CD4-positive, CD25-positive, alpha-beta regulatory T cell (primary cell): ENCODE results near the gene STK11IP. TPM values are rescaled to one million over a fixed set of nuclear protein-coding genes. Genes with fewer than 3 reads are reported as not detected.

Source experiments
- ATAC-seq, 2 donors: fragments of 150-1000 bp; cut with Tn5 transposase; one replicate each; pipeline ENCODE4 v1.10.0; 2021; ENCODE audit warnings: low read depth in 2 of 2, moderate number of reproducible peaks in 2 of 2, moderate library complexity in 1 of 2
- DNase-seq, 3 donors: peaks; one replicate each; pipeline versions ENCODE4 v3.0.0 to v3.0.0-alpha.2; 2012 to 2022; ENCODE audit warnings: mixed read lengths in 1 of 3
- H3K27ac ChIP-seq: one replicate; pipeline ENCODE4 v1.7.0; 2013; ENCODE audit warnings: mild to moderate bottlenecking, low read length; ENCODE audit not compliant: insufficient read depth, poor library complexity, severe bottlenecking
- H3K27me3 ChIP-seq: one replicate; pipeline ENCODE4 v1.7.0; 2013; ENCODE audit warnings: low read length; ENCODE audit not compliant: control insufficient read depth, insufficient read depth
- H3K36me3 ChIP-seq: one replicate; pipeline ENCODE4 v1.7.0; 2013; ENCODE audit warnings: mild to moderate bottlenecking, low read length, moderate library complexity; ENCODE audit not compliant: control insufficient read depth, insufficient read depth
- H3K4me1 ChIP-seq: 2 replicates; pipeline ENCODE4 v1.7.0; 2013; ENCODE audit warnings: mild to moderate bottlenecking, low read length; ENCODE audit not compliant: insufficient read depth, control insufficient read depth, poor library complexity, severe bottlenecking
- H3K4me3 ChIP-seq: one replicate; pipeline ENCODE4 v1.7.0; 2013; ENCODE audit warnings: low read depth, mild to moderate bottlenecking, low read length, moderate library complexity
- H3K9me3 ChIP-seq, 2 experiments: 1 replicate in 1 of 2; 2 replicates in 1 of 2; pipeline ENCODE4 v1.7.0; 2013; ENCODE audit warnings: low read length in 2 of 2, mild to moderate bottlenecking in 1 of 2, moderate library complexity in 1 of 2; ENCODE audit not compliant: control insufficient read depth in 2 of 2
- H3K27ac Mint-ChIP-seq, 3 donors: one replicate each; pipeline ENCODE4 v1.8.0; 2020 to 2022; ENCODE audit warnings: mild to moderate bottlenecking in 3 of 3, mixed read lengths in 3 of 3, moderate library complexity in 2 of 3
- H3K27me3 Mint-ChIP-seq: one replicate; pipeline ENCODE4 v1.8.0; 2022; ENCODE audit warnings: mild to moderate bottlenecking, mixed read lengths
- H3K36me3 Mint-ChIP-seq: one replicate; pipeline ENCODE4 v1.8.0; 2020; ENCODE audit warnings: mixed read lengths
- H3K4me1 Mint-ChIP-seq, 4 donors: one replicate each; pipeline ENCODE4 v1.8.0; 2020 to 2022; ENCODE audit warnings: mixed read lengths in 4 of 4, mild to moderate bottlenecking in 1 of 4
- H3K4me3 Mint-ChIP-seq, 4 donors: one replicate each; pipeline ENCODE4 v1.8.0; 2020 to 2022; ENCODE audit warnings: mild to moderate bottlenecking in 4 of 4, mixed read lengths in 4 of 4, moderate library complexity in 3 of 4
- H3K9me3 Mint-ChIP-seq, 7 donors: one replicate each; pipeline ENCODE4 v1.8.0; 2020 to 2022; ENCODE audit warnings: mixed read lengths in 7 of 7, mild to moderate bottlenecking in 3 of 7, moderate library complexity in 2 of 7
- polyA plus RNA-seq, 4 donors: library from polyadenylated mRNA; unstranded; fragments of 300-500 nt; fragmentation: Illumina TruSeq; gene quantifications; one replicate each; pipeline ENCODE4 v1.2.3, GENCODE V29; 2021
- total RNA-seq: library from RNA; stranded (reverse); gene quantifications from one replicate; pipeline ENCODE4 v1.2.3, GENCODE V29; 2022

STK11IP gene
- total and polyA plus RNA-seq, 5 donors from 2014 or later = 6.8 to 45.7 (median 8.7) TPM

GRCh38 chr2:219598308-219599078, 836 bp downstream of the STK11IP start:
- H3K4me3 Mint-ChIP-seq = peak overlapping the region; percentile 97 to 99 (median 97)
- Histone ChIP-seq H3K27me3 (no peaks in the 10 kb centered on the region), H3K36me3 (peaks cover 16% of the 10 kb centered on the region), H3K9me3 (no peaks in the 10 kb centered on the region), H3K27ac (peak overlapping the region; percentile 84), H3K4me3 (peak overlapping the region; percentile 94), H3K4me1 (peaks cover 12% of the 10 kb centered on the region)
- peak overlapping the region; percentile 96 to 99 (median 97) for H3K27ac Mint-ChIP-seq
- ATAC-seq (no peak), DNase-seq (no peak)
- H3K4me1 Mint-ChIP-seq = peaks cover 4 to 29% (median 23%) of the 10 kb centered on the region in 4 donors
- peaks cover 24% of the 10 kb centered on the region for H3K36me3 Mint-ChIP-seq
- H3K27me3 Mint-ChIP-seq = peaks cover 5% of the 10 kb centered on the region
- H3K9me3 Mint-ChIP-seq = no peaks in the 10 kb centered on the region

GRCh38 chr2:219603771-219604170, 6.1 kb downstream of the STK11IP start:
- H3K36me3 ChIP-seq = peaks cover 44% of the 10 kb centered on the region
- H3K27me3 ChIP-seq = no peaks in the 10 kb centered on the region
- H3K27me3 Mint-ChIP-seq = no peaks in the 10 kb centered on the region
- no peaks in the 10 kb centered on the region for H3K4me1 ChIP-seq
- H3K9me3 ChIP-seq = no peaks in the 10 kb centered on the region
- H3K4me1 Mint-ChIP-seq = peaks cover 0 to 9% (median 7%) of the 10 kb centered on the region in 4 donors
- H3K4me3 Mint-ChIP-seq = no peak overlapping the region
- peaks cover 45% of the 10 kb centered on the region for H3K36me3 Mint-ChIP-seq
- no peak for ATAC-seq
- no peak overlapping the region for H3K27ac ChIP-seq
- no peak overlapping the region for H3K4me3 ChIP-seq
- no peak for DNase-seq
- no peaks in the 10 kb centered on the region for H3K9me3 Mint-ChIP-seq
- H3K27ac Mint-ChIP-seq = no peak overlapping the region

DNA sequence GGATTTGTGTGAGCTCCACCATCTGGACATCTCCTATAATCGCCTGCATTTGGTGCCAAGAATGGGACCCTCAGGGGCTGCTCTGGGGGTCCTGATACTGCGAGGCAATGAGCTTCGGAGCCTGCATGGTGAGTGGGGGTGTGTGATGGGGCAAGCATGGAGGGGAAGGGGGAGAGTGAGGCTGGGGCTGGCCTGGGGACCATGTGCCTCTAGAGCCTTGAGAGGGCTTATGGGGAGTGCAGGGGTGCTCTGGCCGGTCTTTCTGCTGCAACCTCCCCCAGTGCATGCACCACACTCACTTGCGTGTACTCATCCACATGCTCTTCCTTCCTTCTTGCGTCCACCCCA, 7.9 kb downstream of the STK11IP start:
- Mint-ChIP-seq H3K36me3 (peaks cover 46% of the 10 kb centered on the region), H3K27me3 (no peaks in the 10 kb centered on the region), H3K9me3 (no peaks in the 10 kb centered on the region), H3K4me1 (peaks cover 0 to 4% (median 0%) of the 10 kb centered on the region in 4 donors), H3K4me3 (no peak overlapping the region), H3K27ac (no peak overlapping the region)
- peaks cover 48% of the 10 kb centered on the region for H3K36me3 ChIP-seq
- no peak for ATAC-seq
- H3K4me3 ChIP-seq = no peak overlapping the region
- no peak for DNase-seq
- no peaks in the 10 kb centered on the region for H3K9me3 ChIP-seq
- H3K4me1 ChIP-seq = no peaks in the 10 kb centered on the region
- no peak overlapping the region for H3K27ac ChIP-seq
- H3K27me3 ChIP-seq = no peaks in the 10 kb centered on the region

GRCh38 chr2:219607931-219608330, 10.3 kb downstream of the STK11IP start:
- H3K36me3 ChIP-seq = peaks cover 40% of the 10 kb centered on the region
- Mint-ChIP-seq H3K36me3 (peaks cover 44% of the 10 kb centered on the region), H3K4me1 (peaks cover 0 to 10% (median 6%) of the 10 kb centered on the region in 4 donors)

DNA sequence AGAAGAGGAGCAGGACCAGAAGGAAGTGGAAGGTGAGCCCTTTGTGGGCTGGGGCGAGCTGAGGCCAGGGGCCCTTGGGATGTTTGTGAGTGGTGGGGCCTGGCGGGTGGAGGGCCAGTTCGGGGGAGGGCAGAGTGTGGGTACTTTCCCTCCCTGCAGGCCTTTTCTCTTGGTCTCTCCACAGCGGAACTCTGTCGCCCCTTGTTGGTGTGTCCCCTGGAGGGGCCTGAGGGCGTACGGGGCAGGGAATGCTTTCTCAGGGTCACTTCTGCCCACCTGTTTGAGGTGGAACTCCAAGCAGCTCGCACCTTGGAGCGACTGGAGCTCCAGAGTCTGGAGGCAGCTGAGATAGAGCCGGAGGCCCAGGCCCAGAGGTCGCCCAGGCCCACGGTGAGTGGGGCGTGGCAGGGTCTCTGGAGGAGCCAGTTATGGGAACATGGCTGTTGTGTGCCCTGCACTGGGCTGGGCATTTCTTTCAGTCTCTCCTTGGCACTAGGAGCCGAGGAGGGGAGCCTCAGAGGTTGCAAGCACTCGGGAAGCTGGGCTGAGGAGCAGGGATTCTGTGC, 10.8 kb downstream of the STK11IP start:
- Histone ChIP-seq H3K36me3 (peaks cover 40% of the 10 kb centered on the region), H3K9me3 (no peaks in the 10 kb centered on the region), H3K4me1 (no peaks in the 10 kb centered on the region), H3K4me3 (no peak overlapping the region), H3K27ac (no peak overlapping the region), H3K27me3 (no peaks in the 10 kb centered on the region)
- H3K9me3 Mint-ChIP-seq = no peaks in the 10 kb centered on the region
- ATAC-seq (no peak), DNase-seq (no peak)
- peaks cover 0 to 12% (median 6%) of the 10 kb centered on the region in 4 donors for H3K4me1 Mint-ChIP-seq
- no peak overlapping the region for H3K27ac Mint-ChIP-seq
- H3K4me3 Mint-ChIP-seq = no peak overlapping the region
- H3K36me3 Mint-ChIP-seq = peaks cover 44% of the 10 kb centered on the region
- no peaks in the 10 kb centered on the region for H3K27me3 Mint-ChIP-seq

More at GRCh38 chr2:219607931-219608330, 10.3 kb downstream of the STK11IP start:
- H3K4me3 ChIP-seq = no peak overlapping the region
- H3K4me1 ChIP-seq = no peaks in the 10 kb centered on the region
- Mint-ChIP-seq H3K27me3 (no peaks in the 10 kb centered on the region), H3K27ac (no peak overlapping the region), H3K9me3 (no peaks in the 10 kb centered on the region), H3K4me3 (no peak overlapping the region)
- H3K27ac ChIP-seq = no peak overlapping the region
- no peak for DNase-seq
- no peaks in the 10 kb centered on the region for H3K9me3 ChIP-seq
- no peak for ATAC-seq
- no peaks in the 10 kb centered on the region for H3K27me3 ChIP-seq

DNA sequence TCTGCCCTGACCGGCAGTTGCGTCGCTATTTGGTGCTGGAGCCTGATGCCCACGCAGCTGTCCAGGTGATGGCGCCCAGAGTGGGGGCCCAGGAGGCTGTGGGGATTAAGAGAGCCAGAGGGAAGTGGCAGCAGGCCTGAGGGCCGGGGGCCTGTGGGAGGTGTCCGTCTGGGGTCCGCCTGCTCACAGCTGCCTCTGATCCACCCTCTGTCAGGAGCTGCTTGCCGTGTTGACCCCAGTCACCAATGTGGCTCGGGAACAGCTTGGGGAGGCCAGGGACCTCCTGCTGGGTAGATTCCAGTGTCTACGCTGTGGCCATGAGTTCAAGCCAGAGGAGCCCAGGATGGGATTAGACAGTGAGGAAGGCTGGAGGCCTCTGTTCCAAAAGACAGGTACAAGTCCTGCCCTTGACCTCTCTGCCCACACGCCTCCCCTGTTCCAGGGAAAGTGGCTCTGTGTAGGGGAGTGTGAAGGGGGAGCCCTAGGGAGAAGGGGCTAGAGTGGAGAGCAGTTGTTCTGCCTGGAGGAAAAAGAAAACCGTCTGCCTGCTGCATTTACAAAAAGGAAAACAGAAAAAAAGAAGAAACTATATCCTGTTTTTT, 11.6 kb downstream of the STK11IP start:
- Mint-ChIP-seq H3K36me3 (peaks cover 38% of the 10 kb centered on the region), H3K9me3 (no peaks in the 10 kb centered on the region), H3K27me3 (no peaks in the 10 kb centered on the region), H3K4me1 (peaks cover 0 to 12% (median 6%) of the 10 kb centered on the region in 4 donors), H3K4me3 (no peak overlapping the region), H3K27ac (no peak overlapping the region)
- ATAC-seq (no peak), DNase-seq (no peak)
- Histone ChIP-seq H3K27me3 (no peaks in the 10 kb centered on the region), H3K4me1 (no peaks in the 10 kb centered on the region), H3K27ac (no peak overlapping the region), H3K9me3 (no peaks in the 10 kb centered on the region), H3K36me3 (peaks cover 36% of the 10 kb centered on the region), H3K4me3 (no peak overlapping the region)

- ATAC-seq = no peak
- H3K36me3 ChIP-seq = peaks cover 32% of the 10 kb centered on the region
- H3K4me3 Mint-ChIP-seq = no peak overlapping the region
These were observed 13.6 kb downstream of the STK11IP start for GRCh38 chr2:219611306-219611705.

More at GRCh38 chr2:219611306-219611705, 13.6 kb downstream of the STK11IP start:
- no peak overlapping the region for H3K27ac ChIP-seq
- H3K27ac Mint-ChIP-seq = peak overlapping the region in 1 of 3 donors; percentile 26
- H3K27me3 Mint-ChIP-seq = no peaks in the 10 kb centered on the region
- no peaks in the 10 kb centered on the region for H3K27me3 ChIP-seq
- H3K36me3 Mint-ChIP-seq = peaks cover 44% of the 10 kb centered on the region
- H3K9me3 ChIP-seq = no peaks in the 10 kb centered on the region
- peaks cover 0 to 15% (median 6%) of the 10 kb centered on the region in 4 donors for H3K4me1 Mint-ChIP-seq
- DNase-seq = no peak
- H3K4me1 ChIP-seq = no peaks in the 10 kb centered on the region
- H3K9me3 Mint-ChIP-seq = no peaks in the 10 kb centered on the region
- H3K4me3 ChIP-seq = no peak overlapping the region
